MM.1S (cell line): ENCODE measurements around the gene CLDN6.
"Not testable (repeated sequence)": the region's sequence is repeated elsewhere in the genome, so short reads cannot be mapped to it uniquely, and the experiment has no call there.

Source experiments
- DNase-seq: peaks from one replicate; pipeline ENCODE4 v3.0.0-alpha.2; 2015
- H2AFZ ChIP-seq: fragments of 300-600 bp; sonication (generic); 2 replicates; pipeline ENCODE4 v1.6.0; 2016; ENCODE audit warnings: antibody characterized with exemption, low read length
- H3F3A ChIP-seq: fragments of 300-600 bp; sonication (generic); 2 replicates; pipeline ENCODE4 v1.6.1; 2016; ENCODE audit warnings: mild to moderate bottlenecking, antibody characterized with exemption, low read length, moderate library complexity, mixed read lengths; ENCODE audit not compliant: insufficient read depth
- H3K27ac ChIP-seq: fragments of 300-600 bp; sonication (generic); 2 replicates; pipeline ENCODE4 v1.5.1; 2016; ENCODE audit warnings: mild to moderate bottlenecking, low read length
- H3K27me3 ChIP-seq: fragments of 300-600 bp; sonication (generic); replicated peaks from 2 replicates; pipeline ENCODE4 v1.6.0; 2016; ENCODE audit warnings: low read length; ENCODE audit not compliant: insufficient read depth
- H3K36me3 ChIP-seq: fragments of 300-600 bp; sonication (generic); replicated peaks from 2 replicates; pipeline ENCODE4 v1.6.1; 2016; ENCODE audit warnings: mild to moderate bottlenecking, low read length, mixed read lengths; ENCODE audit not compliant: insufficient read depth
- H3K4me1 ChIP-seq: fragments of 300-600 bp; sonication (generic); 2 replicates; pipeline ENCODE4 v1.6.1; 2016; ENCODE audit warnings: low read length, mixed read lengths
- H3K4me2 ChIP-seq: fragments of 300-600 bp; sonication (generic); 2 replicates; pipeline ENCODE4 v1.6.0; 2016; ENCODE audit warnings: low read depth, low read length
- H3K4me3 ChIP-seq: fragments of 300-600 bp; sonication (generic); 2 replicates; pipeline ENCODE4 v1.5.1; 2016; ENCODE audit warnings: low read length, mixed read lengths
- H3K79me2 ChIP-seq: fragments of 300-600 bp; sonication (generic); 2 replicates; pipeline ENCODE4 v1.6.1; 2016; ENCODE audit warnings: mixed run types, low read length, mixed read lengths
- H3K9ac ChIP-seq: fragments of 300-600 bp; sonication (generic); 2 replicates; pipeline ENCODE4 v1.6.1; 2016; ENCODE audit warnings: low read length, mixed read lengths
- H3K9me2 ChIP-seq: fragments of 300-600 bp; sonication (generic); replicated peaks from 2 replicates; pipeline ENCODE4 v1.6.1; 2016; ENCODE audit warnings: mild to moderate bottlenecking, low read length, mixed read lengths; ENCODE audit not compliant: insufficient read depth
- H3K9me3 ChIP-seq: fragments of 300-600 bp; sonication (generic); replicated peaks from 2 replicates; pipeline ENCODE4 v1.6.1; 2016; ENCODE audit warnings: mild to moderate bottlenecking, low read length, mixed read lengths; ENCODE audit not compliant: insufficient read depth
- H4K20me1 ChIP-seq: fragments of 300-600 bp; sonication (generic); 2 replicates; pipeline ENCODE4 v1.6.1; 2016; ENCODE audit warnings: mild to moderate bottlenecking, low read length, moderate library complexity, mixed read lengths; ENCODE audit not compliant: insufficient read depth
- EZH2 ChIP-seq: fragments of 300-600 bp; sonication (generic); optimal IDR thresholded peaks from 2 replicates; pipeline ENCODE3; 2017; ENCODE audit warnings: low read depth, mild to moderate bottlenecking, antibody characterized with exemption, low read length, mixed read lengths
- EZH2phosphoT487 ChIP-seq: fragments of 300-600 bp; sonication (generic); IDR thresholded peaks from 2 replicates; pipeline ENCODE4 v1.6.1; 2018; ENCODE audit warnings: antibody characterized with exemption, low read length
- TF ChIP-seq, protein P1 (sequence below): fragments of 300-600 bp; sonication (generic); IDR thresholded peaks from 2 replicates; pipeline ENCODE4 v1.5.1; 2016; ENCODE audit warnings: antibody characterized with exemption, low read length, mixed read lengths

CLDN6 gene

DNA sequence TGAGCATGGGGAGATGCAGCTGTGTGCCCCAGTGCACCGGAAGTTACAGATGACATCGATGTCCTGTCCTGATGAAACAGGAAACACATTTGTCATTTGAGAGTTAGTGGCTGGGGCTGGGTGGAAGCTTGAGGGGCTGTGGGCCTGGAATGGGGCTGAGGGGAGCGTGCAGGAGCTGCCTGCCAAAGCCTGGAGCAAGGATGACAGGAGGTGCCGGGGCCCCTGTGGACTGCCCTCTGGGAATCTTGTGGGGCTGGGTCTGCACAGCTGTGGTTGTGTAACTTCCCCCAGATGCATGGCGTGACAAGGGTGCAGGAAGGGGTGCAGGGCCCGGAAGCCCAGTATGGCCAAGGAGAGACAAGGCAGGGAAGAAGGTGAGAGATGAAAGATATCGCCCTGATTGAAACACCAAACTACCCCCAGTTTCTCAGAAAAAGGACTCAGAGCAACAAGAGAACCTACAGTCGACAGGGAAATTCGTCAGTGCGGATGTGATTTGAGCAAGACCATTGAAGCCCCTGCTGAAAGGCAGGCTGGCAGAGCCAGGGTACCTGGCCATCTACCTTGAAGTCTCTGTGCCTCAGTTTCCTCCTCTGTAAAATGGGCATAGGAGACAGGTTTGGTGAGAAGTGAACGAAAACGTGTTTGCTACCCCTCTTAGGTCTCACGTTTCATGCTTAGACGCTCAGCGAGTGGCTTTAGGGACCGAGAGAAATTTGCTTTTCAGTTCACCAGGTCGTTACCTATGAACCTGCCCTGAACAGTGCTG lies 37.2 kb upstream of the CLDN6 start:
- Histone ChIP-seq H3K79me2 (no peaks in the 10 kb centered on the region), H3K27ac (no peak overlapping the region), H3K4me1 (peaks cover 3% of the 10 kb centered on the region; the same call in 1 of the 2 replicates), H3K4me3 (no peak overlapping the region), H3K27me3 (peaks cover 55% of the 10 kb centered on the region), H4K20me1 (no peaks in the 10 kb centered on the region), H3F3A (no peaks in the 10 kb centered on the region), H3K9me2 (no peaks in the 10 kb centered on the region), H3K36me3 (no peaks in the 10 kb centered on the region), H3K9me3 (no peaks in the 10 kb centered on the region), H3K4me2 (no peak overlapping the region), H2AFZ (no peak overlapping the region), H3K9ac (no peak overlapping the region)
- TF ChIP-seq EZH2phosphoT487 (no peak), EZH2 (no peak)
- TF ChIP-seq, protein P1, sequence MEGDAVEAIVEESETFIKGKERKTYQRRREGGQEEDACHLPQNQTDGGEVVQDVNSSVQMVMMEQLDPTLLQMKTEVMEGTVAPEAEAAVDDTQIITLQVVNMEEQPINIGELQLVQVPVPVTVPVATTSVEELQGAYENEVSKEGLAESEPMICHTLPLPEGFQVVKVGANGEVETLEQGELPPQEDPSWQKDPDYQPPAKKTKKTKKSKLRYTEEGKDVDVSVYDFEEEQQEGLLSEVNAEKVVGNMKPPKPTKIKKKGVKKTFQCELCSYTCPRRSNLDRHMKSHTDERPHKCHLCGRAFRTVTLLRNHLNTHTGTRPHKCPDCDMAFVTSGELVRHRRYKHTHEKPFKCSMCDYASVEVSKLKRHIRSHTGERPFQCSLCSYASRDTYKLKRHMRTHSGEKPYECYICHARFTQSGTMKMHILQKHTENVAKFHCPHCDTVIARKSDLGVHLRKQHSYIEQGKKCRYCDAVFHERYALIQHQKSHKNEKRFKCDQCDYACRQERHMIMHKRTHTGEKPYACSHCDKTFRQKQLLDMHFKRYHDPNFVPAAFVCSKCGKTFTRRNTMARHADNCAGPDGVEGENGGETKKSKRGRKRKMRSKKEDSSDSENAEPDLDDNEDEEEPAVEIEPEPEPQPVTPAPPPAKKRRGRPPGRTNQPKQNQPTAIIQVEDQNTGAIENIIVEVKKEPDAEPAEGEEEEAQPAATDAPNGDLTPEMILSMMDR = no peak
- no peak for DNase-seq

DNA sequence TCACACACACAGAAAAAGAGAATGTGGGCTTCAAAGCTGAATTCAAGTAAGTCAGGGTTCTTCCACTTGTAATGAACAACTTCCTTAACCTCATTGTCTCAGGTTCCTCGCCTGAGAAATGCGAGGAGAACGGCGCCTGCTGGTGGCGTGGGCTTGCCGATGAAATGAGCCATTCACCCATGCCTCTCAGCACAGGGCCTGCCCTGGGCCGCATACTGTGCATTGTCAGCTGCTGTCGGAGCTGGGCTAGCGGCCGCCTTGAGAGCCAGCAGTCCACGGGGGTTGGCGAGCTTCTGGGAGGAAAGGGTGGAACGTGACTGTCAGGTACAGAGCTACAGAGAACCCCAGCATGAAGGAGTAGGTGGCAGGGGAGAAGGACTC lies 35.3 kb upstream of the CLDN6 start:
- not testable (repeated sequence) for H3K4me2 ChIP-seq, H3K9me3 ChIP-seq

DNA sequence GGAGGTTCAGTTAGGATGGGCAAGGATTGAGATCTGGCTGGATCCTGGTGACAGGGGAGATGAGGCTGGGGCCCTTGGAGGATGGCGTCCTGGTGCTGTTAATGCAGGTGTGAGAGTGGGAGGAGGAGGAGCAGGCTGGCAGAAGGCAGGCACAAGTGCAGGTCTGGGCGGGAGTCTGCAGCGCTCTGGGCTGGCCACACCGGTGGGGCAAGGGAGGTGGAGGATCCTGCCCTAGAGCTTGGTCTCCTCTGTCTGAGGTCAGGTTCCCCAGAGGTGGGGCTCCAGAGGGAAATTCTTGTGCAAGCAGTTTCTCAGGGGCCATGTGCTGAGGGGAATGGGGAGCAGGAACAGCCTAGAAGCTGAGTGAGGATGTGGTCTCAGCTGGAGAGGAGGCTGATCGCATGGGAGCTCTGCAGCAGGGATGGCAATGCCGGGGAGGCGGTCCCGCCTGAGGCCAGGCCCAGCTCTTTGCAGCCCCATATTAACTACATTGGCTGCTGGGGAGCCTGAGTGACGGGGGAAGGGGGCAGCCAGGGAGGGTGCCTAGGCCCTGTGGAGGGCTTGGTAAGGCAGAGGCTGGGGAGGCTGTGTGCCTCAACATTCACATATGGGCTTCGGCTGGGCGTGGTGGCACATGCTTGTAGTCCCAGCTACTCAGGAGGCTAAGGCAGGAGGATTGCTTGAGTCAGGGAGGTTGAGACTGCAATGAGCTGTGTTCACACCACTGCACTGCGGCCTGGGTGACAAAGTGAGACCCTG lies 34.8 kb upstream of the CLDN6 start:
- H3K27me3 ChIP-seq = peaks cover 68% of the 10 kb centered on the region
- H3K79me2 ChIP-seq, H3K4me3 ChIP-seq, H3K4me1 ChIP-seq, H3F3A ChIP-seq, DNase-seq, H3K4me2 ChIP-seq, H3K27ac ChIP-seq, H3K9me3 ChIP-seq, H4K20me1 ChIP-seq, H3K9me2 ChIP-seq, H3K36me3 ChIP-seq, H2AFZ ChIP-seq, H3K9ac ChIP-seq: not testable (repeated sequence)

More for the DNA sequence above, 35.3 kb upstream of the CLDN6 start:
- not testable (repeated sequence) for H3K36me3 ChIP-seq, H3F3A ChIP-seq, H4K20me1 ChIP-seq, H3K79me2 ChIP-seq, H3K27ac ChIP-seq, H3K9ac ChIP-seq, H2AFZ ChIP-seq, H3K9me2 ChIP-seq, DNase-seq, H3K4me1 ChIP-seq, H3K4me3 ChIP-seq
- H3K27me3 ChIP-seq = peaks cover 68% of the 10 kb centered on the region

DNA sequence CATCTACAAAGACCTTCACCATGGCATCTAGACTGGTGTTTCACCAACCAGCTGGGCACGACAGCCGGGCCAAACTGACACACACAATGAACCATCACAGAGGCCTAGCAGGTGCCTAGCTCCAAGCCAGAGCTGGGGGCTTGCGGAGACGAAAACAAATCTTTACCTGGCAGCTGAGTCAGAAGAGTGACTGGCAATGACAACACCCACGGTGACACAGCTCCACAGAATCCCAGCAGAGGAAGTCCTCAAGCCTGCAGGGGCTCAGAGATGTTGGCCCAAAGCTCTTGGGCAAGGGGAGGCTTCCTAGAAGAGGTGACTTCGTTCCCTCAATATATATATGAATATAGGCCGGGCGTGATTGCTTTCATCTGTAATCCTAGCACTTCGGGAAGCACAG lies 33.5 kb upstream of the CLDN6 start:
- Histone ChIP-seq H3K9ac (no peak overlapping the region), H3K27ac (no peak overlapping the region), H3K79me2 (no peaks in the 10 kb centered on the region), H3K36me3 (no peaks in the 10 kb centered on the region), H3K4me2 (no peak overlapping the region), H3K27me3 (peaks cover 69% of the 10 kb centered on the region), H3K9me3 (no peaks in the 10 kb centered on the region), H3K4me1 (no peaks in the 10 kb centered on the region), H3K4me3 (no peak overlapping the region), H2AFZ (no peak overlapping the region), H4K20me1 (no peaks in the 10 kb centered on the region), H3K9me2 (no peaks in the 10 kb centered on the region), H3F3A (no peaks in the 10 kb centered on the region)
- DNase-seq = no peak
- TF ChIP-seq EZH2phosphoT487 (no peak), EZH2 (no peak)
- TF ChIP-seq, protein P1 = no peak
